ENCODE measurements around the gene MITF.

DNA sequence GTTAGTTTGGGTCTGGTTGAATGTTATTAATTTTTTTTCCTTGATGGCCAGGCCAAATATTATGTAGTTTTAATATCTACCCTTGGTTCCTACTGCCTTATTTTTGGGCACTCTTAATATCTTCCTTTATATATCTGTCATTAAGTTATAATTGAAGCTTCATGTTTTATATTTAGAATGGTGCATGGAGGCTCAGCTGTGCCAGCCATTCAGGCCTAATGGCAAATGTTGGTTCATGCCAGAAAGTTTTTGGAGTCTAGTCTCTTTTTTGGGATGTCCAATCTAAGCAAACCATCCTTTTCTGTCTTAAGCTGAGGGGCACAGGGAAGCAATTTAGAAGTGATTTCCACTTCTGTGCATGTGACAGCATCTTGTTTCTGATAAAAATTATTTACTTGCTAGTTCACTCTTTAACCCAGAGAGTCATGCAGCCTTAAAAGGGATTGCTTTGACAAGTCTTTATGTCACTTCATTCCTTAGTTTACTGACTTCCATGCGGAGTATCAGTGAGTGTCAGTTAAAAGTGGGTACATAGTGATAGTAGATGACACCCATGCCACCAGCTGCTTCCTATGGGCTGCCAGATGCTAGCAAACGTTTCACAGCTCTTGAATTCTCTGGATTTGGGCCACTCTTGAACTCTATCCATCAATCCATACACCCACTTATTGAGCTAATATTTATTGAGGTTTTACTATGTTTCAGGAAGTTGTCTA is 33.0 kb downstream of the MITF start:
- TF ChIP-seq, protein P1, sequence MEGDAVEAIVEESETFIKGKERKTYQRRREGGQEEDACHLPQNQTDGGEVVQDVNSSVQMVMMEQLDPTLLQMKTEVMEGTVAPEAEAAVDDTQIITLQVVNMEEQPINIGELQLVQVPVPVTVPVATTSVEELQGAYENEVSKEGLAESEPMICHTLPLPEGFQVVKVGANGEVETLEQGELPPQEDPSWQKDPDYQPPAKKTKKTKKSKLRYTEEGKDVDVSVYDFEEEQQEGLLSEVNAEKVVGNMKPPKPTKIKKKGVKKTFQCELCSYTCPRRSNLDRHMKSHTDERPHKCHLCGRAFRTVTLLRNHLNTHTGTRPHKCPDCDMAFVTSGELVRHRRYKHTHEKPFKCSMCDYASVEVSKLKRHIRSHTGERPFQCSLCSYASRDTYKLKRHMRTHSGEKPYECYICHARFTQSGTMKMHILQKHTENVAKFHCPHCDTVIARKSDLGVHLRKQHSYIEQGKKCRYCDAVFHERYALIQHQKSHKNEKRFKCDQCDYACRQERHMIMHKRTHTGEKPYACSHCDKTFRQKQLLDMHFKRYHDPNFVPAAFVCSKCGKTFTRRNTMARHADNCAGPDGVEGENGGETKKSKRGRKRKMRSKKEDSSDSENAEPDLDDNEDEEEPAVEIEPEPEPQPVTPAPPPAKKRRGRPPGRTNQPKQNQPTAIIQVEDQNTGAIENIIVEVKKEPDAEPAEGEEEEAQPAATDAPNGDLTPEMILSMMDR (IDR thresholded peaks at IDR 0.05) = no peak
- no peak for TF ChIP-seq EZH2 (IDR thresholded peaks at IDR 0.05; ENCODE audit: borderline replicate concordance, insufficient read depth, low read depth, low read length, poor library complexity, severe bottlenecking)
